GM03348 (cell line): Measurements from ENCODE around the gene C4orf50.
A peak's percentile ranks its signal among the peaks of the same experiment; 100 is the strongest.

Experiments used
- DNase-seq: peaks from one replicate; pipeline ENCODE4 v3.0.0; 2012; ENCODE audit warnings: low spot score

Gene C4orf50

DNA sequence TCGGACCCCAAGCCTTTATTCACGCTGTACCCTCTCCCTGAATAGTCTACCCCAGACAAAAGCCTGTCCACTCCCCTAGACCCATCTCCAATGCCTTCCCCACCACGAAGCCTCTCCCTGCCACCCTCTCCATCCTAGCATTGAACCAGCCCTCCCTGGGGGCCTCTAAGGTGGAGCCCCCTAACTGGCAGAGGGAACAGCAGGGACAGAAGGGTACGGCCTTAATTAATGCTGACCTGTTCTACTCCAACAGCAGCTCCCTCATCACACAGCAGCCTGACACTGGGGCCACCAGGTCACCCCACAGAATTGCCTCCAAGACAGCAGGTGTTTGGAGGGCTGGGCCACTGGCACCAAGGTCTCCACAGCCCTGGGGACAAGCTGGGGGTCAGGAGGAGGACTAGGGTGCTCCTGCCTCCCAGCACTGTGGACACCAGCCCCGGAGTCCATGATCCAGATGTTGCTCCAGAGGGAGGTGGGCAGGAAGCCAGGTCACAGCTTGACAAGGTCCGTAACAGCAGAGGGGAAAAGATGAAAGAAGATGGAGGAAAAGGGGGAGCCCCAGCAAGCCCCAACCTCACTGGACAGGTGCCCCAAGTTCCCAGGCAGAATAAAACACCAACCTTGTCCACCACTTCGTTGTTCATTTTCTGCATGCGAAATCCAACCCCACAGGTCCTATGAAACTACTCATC lies 129.1 kb downstream of the C4orf50 start:
- no peak for DNase-seq

DNA sequence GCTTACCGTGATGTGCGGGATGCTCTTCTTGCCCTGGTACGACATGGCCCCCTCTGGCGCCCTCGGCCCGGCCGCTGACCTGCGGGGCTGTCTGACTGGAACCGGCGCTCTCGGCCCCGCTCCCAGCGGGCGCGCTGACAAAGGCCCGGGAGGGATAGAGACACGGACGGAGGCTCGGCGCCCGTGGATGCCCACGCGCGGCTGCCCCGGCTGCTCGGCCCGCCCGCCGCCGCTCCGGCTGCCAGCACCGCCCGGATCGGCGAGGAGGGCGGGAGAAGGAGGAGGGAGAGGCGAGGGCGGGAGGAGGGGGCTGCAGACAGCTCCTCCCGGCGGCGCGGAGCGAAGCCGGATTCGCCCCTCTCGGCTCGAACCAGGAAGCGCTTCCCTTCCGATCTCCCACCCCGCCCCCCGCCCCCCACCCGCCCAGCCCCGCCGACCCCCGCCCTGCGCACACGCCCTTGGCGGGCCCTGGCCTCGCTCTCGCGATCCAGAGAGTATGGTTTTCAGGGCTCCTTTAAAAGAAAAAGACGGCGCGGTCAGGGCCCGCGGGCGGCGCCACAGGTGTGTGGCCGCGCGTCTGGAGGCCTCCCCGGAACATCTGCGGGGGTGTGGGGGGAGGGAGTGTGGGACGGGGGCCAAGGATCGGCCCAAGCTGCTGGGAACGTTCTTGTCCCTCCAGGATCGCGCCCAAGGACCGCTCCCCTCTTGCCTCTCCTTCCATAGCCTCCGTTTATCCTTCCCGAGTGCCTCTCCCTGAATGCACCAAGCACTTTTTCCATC lies 129.8 kb downstream of the C4orf50 start:
- no peak for DNase-seq

DNA sequence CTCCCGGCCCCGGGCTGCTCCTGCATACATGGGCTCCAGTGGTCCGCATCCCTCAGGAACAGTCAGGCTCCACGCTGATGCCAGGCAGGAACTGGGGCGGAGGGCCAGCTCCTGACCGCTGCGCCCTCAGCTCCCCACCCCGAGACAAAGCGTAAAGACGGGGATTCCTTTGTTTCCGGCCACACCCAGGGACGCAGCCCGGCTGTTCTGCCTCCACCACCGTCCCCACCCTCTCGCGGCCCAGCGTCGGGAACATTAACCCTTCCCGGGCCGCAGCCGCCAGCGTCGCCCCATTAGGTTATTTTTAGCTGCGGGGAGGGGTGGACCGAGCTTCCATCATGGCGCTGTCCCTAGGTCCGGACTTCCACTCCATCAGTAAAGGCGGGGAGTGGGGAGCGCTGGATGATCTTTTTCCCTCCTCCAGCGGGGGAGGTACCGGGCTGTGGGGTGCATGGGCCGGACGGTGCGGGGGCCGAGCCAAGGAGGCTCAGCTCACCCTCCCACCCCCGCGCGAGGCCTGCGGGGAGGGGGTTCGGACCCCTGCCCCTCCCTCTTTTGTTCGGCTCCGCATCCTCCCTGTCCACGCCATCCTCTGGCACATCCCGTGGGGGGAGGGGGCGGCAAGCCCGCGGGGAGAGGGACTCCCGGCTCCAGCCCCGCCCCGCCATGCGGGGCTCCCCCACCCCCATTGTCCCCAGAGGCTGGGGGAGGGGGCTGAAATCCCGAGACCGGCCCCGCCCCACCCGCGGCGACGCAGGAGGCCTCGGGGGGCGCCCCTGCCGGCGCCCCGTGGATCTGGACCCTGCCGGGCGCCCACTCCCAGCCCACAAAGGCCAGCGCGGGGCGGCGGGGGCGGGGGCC lies 130.6 kb downstream of the C4orf50 start:
- DNase-seq: no peak

DNA sequence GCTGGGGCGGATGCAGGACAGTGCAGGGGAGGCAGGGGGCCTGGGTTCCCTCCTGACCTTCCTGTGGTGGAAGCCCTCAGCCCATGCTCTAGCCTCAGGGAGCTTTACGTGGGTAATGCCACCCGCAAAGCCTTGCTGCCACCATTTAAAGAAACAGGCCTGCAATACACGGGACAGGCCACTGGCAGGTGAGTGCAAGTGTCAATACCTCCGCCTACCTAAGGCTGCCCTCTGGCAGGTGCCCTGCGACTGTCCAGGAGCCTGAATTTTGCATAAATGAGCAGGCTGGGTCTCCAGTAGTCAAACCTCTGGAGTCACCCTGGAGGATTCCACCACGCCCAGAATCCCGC lies 131.2 kb downstream of the C4orf50 start:
- DNase-seq: no peak

DNA sequence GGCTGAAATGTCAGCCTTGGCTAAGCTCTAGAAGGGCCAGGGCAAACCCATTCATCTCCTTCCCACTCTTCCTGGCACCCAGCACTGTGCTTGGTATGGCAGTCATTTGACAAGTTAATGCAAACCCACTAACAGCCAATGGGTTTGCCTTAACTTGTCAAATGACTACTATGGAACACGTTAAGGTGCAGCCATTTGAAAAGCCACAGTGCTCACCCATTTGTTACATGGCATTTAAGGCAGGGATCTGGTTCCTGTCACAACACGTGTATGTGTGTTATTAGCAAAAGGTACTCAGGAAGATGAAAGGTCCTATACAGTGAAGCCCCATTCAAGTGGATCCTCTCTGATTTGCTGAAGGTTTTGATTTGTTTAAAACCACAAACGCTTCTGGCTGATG lies 132.5 kb downstream of the C4orf50 start:
- no peak for DNase-seq

DNA sequence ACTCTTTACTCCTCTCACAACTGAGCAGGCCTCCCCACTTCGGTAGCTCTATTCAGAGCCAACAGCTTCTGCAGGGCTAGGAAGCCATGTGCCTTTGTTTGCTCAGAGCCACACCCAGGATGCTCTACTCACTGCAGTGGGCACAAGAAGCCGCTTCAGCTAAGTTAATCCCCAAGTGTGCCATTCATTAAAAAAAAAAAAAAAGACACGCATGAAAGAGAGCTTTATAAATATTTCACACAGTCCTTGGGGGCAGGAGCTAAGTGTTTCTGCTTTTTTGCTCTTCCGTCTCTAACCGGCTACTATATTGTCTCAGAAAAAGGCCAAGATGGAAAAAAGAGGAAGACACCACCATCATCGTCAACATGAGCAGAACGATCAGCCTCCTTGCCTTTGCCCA lies 133.4 kb downstream of the C4orf50 start:
- no peak for DNase-seq

DNA sequence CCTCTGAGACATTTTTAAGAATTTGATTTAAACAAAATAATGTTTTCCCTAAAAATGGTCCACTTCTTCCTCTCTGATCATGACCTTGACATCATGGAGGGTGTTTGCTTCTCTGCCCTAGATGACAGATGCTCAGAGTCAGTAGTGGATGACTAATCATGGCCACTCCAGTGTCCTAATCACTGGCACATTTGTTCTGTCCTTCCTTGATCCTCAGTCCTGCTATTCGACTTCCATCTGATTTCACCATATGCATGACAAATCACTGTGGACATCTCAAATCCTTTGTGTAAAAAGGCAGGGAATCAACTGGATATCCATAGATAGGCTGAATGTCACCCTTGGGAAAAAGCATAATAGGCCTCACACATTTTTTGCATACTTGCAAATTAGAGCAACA lies 134.3 kb downstream of the C4orf50 start:
- DNase-seq: no peak

DNA sequence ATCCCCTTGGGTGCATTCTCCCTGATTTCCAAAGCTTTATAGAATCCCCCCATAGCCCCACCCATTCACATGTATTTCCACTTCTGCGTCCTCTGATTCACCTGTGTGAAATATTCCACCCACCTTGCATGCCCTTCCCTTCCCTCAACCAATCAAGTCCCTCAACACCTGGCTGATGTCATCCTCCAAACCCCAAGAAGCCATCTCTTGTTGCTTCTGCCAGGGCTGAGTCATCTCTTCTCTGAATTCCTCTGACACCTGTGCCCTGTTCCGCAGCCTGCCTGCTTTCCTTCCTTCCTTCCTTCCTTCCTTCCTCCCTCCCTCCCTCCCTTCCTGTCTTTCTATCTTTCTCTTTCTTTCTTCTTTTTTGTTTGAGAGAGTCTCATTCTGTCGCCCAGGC lies 135.3 kb downstream of the C4orf50 start:
- no peak for DNase-seq

DNA sequence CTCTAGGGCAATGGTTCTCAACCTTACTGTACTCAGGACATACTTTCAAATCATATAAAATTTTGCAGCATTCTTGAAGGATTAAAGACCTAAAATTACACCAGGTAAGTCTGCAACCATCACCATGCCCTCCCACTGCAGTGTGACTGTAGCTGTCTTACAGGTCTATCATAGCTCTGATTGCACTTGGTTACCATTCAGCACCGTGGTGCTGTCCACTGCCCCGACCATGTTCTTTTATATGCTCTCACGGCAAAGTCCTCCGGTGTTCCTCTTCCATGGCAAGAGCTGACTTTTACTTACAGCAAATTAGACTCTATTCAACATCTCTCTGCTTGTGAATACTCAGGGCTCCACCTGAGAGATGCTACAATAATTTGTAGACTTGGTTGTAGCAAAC lies 136.9 kb downstream of the C4orf50 start:
- DNase-seq: no peak

DNA sequence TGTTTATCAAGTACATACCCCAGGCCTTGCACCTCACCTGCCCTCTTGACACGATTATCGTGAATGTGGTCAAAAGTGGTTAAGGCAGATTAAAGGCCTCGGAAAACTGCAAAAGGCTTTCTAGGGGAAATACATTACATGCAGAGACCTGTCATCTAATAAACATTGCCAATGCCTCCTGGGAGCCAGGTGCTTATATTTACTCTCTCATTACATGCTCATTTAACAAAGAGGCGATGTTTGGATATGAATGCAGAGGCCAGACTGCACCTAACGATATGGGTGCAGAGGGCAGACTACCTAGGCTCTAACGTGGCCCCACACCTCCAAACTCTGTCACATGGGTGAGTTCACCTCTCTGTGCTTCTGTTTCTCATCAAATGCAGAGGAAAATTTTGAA lies 139.9 kb downstream of the C4orf50 start:
- DNase-seq: no peak

DNA sequence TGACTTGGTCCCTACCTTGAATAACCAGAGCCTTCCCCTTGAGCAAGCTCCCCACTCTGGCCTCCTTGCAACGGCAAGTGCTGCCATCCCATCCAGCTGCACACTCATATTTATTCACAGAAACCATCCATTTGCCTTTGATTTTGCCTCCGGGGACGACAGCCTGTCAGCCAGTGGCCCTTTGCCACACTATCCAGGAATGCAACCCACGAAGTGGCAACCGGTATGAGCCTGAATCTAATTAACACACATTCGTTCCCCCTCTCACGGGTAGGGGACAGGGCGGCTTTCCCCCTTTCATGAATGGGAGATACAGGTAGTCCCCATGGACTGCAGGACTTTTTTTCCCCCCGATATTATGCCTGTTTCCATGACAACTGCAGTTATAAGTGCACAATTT lies 140.8 kb downstream of the C4orf50 start:
- DNase-seq: no peak

DNA sequence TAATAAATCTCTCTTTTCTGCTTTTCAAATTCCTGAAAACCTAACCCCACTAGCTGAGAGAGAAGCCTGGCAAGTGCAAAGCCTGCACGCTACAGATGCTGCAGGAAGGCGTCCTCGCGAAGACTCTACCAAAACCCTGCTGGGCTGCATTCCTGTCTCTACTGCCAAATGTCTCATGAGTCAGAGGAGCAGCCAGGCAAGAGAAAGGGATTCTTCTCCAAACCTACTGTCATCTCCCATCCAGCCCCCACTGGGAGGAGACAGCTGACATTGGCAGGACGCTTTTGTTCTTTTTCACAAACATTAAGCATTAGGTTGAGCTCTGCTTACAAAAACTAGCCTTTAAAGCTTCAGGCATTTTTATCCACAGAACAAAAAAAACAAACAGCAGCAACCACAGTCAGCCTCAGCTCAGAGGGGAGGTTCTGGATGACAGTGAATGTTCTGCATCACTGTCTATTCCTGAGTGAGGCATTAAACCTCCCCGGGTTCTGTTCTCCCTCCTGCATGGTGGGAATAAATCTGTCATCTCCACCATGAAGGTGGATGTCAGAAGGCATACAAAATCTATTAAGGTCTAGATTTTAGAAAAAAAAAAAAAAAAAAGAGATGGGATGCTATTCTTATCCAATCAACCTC lies 143.3 kb downstream of the C4orf50 start:
- peak; percentile 80 for DNase-seq

DNA sequence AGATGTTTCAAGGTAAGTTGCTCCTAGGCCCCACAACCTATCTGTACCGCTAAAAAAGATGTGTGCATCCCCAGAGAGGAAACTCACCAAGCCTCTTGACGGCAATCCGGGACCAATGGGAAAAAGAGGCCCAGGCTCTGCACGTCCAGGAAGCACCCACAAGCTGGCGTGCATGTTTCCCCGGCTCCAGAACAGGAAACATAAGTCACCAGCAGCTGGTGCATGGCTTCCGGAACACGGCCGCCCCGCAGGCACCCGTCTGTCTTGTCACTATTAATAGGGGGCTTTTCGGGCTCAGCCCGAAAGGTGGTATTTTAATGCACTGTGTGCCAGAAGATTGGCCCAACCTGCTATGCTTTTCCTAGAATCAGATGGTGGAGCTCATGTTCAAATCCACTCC lies 147.5 kb downstream of the C4orf50 start:
- no peak for DNase-seq

DNA sequence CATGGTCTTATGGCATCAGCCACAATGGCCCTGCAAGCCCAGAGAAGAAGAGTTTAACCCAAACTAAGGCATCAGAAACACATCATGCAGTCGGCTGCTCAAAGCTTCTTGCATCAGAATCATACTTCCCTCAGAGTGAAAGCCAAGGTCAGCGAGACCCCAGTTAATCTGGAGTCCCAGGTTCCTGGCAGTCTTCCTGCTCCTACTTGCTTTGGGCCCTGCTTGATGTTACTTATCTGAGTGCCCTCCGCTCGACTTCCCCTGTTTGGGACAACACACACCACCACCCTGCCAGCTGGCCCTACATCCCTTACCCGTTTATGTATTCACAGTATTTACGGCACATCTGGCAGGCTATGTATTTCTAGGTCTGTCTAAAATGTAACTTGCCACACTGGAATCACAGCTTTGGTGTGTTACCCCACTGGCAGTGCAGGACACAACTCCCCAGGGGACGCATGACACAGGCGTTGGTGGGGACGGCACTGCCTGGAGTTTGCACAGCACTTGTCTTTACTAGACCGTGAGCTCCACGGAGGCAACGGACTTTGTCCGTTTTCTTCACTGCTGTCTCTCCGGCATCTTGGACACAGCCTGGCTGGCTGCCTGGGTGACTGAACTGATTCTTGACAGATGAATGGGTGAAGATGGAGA lies 148.1 kb downstream of the C4orf50 start:
- DNase-seq: no peak

DNA sequence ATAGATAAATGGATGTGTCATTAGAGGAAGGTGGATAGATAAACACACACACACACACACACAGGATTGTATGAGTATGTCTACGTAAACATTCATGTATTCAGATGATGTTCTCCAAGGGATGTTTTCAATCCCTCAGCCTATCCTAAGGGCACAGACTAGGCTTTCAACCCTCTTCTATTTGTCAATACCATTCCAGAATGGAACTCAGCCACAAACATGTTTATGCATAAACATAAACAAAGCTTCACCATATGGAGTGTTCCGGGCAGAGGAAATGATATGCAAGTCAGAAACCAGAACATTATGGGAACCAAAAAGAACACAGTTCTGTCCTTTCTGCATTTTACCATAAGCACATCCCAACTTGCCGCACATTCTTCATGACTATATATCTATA lies 150.4 kb downstream of the C4orf50 start:
- DNase-seq: no peak

DNA sequence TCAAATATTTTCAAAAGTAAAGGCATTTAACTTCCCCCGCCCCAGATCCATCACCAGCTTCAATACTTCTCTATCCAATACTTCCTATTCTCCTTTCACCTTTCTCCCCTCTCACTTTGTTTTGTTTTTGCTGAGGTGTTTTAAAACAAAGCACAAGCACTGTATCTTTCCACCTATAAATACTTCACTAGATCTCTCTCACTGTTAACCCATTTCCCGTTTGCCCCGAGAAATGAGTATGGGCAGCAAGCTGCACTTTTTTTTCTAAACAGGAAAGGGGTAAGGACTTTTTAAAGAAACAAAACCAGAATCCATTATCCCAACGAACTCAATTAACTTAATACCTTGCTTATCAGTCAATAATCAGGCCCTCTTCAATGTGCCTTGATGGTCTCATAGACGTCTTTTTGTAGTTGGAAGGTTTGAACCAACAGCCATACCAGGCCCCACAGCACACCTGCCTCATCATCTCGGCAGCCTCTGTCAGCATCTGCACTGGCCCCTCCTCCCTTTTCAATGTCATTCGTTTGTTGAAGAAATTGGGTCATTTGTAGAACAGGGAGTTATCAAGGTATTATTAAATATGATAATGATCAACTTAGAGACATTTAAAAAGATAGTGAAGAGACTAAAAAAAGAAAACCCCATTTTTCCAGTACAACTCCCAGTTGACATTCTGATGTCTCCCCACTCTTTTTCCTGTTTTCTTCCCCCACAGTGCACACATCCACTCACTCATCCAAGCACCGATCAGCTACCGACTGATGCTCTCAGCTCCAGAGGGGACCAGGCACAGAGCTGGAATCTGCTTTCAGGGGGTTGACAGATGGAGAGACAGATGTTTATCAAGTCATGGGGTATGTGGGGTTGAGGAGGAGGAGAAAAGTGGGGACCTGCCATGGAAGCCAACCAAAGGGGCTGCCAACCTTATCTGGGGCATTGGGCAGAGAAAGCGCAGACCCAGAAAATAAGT lies 151.1 kb downstream of the C4orf50 start:
- DNase-seq: no peak

DNA sequence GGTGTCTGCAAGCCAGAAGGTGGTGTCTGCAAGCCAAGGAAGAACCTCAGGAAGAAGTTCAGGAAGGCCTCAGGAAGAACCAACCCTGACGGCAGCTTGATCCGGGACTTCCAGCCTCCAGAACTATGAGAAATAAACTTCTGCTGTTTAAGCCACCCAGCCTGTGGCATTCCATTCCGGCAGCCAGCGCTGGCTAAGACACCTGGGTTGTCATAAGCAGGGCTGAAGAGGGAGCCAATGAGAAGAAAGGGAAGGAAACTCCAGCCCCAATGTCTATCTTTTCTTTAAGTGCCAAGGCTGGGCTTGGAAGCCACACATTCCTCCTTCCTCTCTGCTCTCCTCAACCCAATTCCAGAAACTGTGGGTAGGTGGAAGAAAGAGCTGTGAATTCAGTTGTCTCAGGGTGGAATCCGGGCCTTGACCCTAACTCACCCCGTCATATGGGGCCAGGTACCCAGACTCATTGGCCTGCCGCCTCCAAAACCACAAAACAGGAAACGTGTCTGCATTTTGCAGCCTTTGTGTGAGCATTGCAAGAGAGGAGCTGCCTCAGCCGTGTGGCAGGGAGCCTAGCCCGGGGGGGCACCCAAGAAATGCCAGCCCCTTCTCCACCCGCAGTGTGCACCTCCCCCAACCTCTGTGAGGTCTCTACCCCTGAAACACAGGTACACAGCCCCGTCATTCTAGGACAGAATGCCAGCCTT lies 152.2 kb downstream of the C4orf50 start:
- DNase-seq: no peak

DNA sequence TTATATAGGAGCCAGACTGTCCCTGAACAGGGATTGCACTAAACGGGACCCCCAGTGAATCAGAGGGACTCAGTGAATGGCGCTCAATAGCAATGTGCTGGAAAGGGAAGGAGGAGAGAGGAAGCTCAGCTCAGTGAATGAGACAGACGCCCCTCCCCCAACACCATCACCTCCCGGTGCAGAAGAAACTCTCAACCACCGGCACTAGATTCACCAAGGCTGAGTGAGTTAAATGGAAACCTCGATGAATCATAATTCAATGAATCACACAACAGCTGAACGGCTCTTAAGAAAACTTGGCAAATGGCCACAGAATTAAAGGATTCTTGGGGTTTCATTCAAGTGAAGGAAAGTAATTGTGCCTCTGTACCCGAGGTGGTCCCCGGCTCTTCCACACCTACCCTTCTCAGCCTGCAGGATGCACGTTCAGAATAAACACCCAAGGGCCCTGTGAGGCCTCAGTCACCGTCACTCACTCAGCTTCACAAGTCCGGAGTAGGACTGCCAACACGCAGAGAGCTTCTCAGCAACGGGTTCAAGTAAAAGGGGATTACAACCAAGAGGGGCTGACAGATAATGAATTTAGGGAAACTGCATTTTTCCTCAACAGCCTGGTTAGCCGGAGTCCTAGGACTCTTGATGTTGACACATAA lies 154.6 kb downstream of the C4orf50 start:
- peak; percentile 56 for DNase-seq

DNA sequence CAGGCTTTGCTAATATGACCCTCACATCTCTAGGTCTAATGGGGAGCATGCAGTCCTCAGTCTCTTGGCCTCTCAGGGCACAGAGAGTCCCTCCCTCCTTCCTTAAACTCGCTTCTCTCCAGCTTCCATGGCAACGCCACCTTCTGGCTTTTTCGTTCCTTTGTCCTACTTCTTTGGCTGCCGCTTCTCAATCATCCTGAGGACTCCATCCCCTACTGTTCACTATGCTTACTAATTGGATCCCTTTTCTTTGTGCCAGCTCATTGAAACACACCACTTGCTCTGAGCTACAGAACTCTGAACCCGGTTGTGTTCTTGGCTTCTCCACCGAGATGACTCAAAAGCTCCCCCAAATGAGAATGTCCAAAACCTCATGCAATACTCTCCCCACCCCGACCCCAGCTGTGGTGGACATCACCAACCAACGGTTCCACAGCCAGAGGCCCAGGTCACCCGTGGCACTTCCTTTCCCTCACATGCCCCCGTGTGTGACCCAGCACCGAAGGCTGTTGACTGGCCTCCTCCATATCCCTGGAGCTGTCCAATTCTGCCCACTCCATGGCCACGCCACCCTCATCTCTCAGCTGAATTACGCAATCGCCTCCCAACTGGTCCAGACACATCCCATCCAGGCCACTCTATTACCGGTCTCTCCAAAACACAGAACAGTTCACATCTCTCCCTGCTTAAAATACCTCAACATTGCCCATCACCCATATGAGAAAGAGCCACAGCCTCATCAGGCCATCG lies 160.0 kb downstream of the C4orf50 start:
- DNase-seq: no peak
